ENCODE measurements around the gene MIEF1. TPM values are rescaled to one million over a fixed set of nuclear protein-coding genes. Genes with fewer than 3 reads are reported as not detected.

The MIEF1 gene
- total RNA-seq, 4 donors from 2014 or later = 12.8 to 27.1 (median 20.2) TPM

GRCh38 chr22:39522567-39523300, 20.6 kb downstream of the MIEF1 start:
- intact Hi-C loops (cut with DNase I; ENCODE audit: low total_unique reads) = loop anchor here (10.0 kb wide), 3 partner anchors 118 to 208 kb away; partner anchors contain the start of genes RPL3 and SYNGR1
- no peak for DNase-seq (ENCODE audit: low spot score in 2 of 2)
- peak overlapping the region; percentile 100 for H3K4me3 ChIP-seq (ENCODE audit: low read depth, poor library complexity, severe bottlenecking)
- no peak for TF ChIP-seq POLR2A (IDR thresholded peaks at IDR 0.05)
- TF ChIP-seq, protein P1, sequence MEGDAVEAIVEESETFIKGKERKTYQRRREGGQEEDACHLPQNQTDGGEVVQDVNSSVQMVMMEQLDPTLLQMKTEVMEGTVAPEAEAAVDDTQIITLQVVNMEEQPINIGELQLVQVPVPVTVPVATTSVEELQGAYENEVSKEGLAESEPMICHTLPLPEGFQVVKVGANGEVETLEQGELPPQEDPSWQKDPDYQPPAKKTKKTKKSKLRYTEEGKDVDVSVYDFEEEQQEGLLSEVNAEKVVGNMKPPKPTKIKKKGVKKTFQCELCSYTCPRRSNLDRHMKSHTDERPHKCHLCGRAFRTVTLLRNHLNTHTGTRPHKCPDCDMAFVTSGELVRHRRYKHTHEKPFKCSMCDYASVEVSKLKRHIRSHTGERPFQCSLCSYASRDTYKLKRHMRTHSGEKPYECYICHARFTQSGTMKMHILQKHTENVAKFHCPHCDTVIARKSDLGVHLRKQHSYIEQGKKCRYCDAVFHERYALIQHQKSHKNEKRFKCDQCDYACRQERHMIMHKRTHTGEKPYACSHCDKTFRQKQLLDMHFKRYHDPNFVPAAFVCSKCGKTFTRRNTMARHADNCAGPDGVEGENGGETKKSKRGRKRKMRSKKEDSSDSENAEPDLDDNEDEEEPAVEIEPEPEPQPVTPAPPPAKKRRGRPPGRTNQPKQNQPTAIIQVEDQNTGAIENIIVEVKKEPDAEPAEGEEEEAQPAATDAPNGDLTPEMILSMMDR (IDR thresholded peaks at IDR 0.05) = no peak
- 11 to 12% methylated on average over 14 of the region's 14 CpGs for WGBS, 2 donors

GRCh38 chr22:39524089-39524752, 22.1 kb downstream of the MIEF1 start:
- TF ChIP-seq, protein P1 (IDR thresholded peaks at IDR 0.05) = no peak
- TF ChIP-seq POLR2A (IDR thresholded peaks at IDR 0.05) = no peak
- H3K4me3 ChIP-seq (ENCODE audit: low read depth, poor library complexity, severe bottlenecking) = no peak overlapping the region
- intact Hi-C loops (cut with DNase I; ENCODE audit: low total_unique reads) = loop anchor here (10.0 kb wide), 3 partner anchors 119 to 209 kb away; partner anchors contain the start of genes RPL3 and SYNGR1
- no peak for DNase-seq (ENCODE audit: low spot score in 2 of 2)
- 70 to 73% methylated on average over 13 of the region's 13 CpGs for WGBS, 2 donors

GRCh38 chr22:39524753-39525657, 22.9 kb downstream of the MIEF1 start:
- intact Hi-C loops (cut with DNase I; ENCODE audit: low total_unique reads) = loop anchor here (5.0 to 10.0 kb wide), 4 partner anchors 120 to 353 kb away; partner anchors contain the start of genes RPL3 and SYNGR1
- 76 to 81% methylated on average over 10 of the region's 10 CpGs for WGBS, 2 donors
- DNase-seq (ENCODE audit: low spot score in 2 of 2) = no peak
- no peak overlapping the region for H3K4me3 ChIP-seq (ENCODE audit: low read depth, poor library complexity, severe bottlenecking)
- TF ChIP-seq, protein P1 (IDR thresholded peaks at IDR 0.05) = no peak
- TF ChIP-seq POLR2A (IDR thresholded peaks at IDR 0.05) = no peak

DNA sequence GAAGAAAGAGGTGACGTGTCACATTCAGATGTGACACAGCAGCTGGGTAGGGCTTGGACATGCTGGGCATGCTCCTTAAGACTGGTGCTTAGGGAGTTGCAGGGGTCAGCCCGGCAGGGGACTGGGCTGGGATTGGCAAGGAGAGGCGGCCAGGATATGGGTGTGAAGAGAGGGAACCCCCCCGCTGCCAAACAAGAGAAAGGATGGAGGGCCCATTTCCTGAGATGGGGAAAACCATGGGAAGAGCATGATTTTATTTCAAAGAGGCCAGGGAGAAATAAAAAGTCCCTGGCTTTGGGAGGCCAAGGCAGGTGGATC, 23.5 kb downstream of the MIEF1 start:
- DNase-seq (ENCODE audit: low spot score in 2 of 2) = no peak
- intact Hi-C loops (cut with DNase I; ENCODE audit: low total_unique reads) = loop anchor here (5.0 to 10.0 kb wide), 4 partner anchors 121 to 353 kb away; partner anchors contain the start of genes RPL3 and SYNGR1
- no peak for TF ChIP-seq POLR2A (IDR thresholded peaks at IDR 0.05)
- TF ChIP-seq, protein P1 (IDR thresholded peaks at IDR 0.05) = no peak
- 68 to 74% methylated on average over 4 of the region's 4 CpGs for WGBS, 2 donors
- no peak overlapping the region for H3K4me3 ChIP-seq (ENCODE audit: low read depth, poor library complexity, severe bottlenecking)

GRCh38 chr22:39526736-39527171, 24.7 kb downstream of the MIEF1 start:
- 65 to 83% methylated on average over 4 of the region's 4 CpGs for WGBS, 2 donors
- no peak for DNase-seq (ENCODE audit: low spot score in 2 of 2)
- intact Hi-C loops (cut with DNase I; ENCODE audit: low total_unique reads) = loop anchor here (5.0 to 10.0 kb wide), 4 partner anchors 122 to 354 kb away; partner anchors contain the start of genes RPL3 and SYNGR1
- TF ChIP-seq, protein P1 (IDR thresholded peaks at IDR 0.05) = no peak
- TF ChIP-seq POLR2A (IDR thresholded peaks at IDR 0.05) = no peak
- H3K4me3 ChIP-seq (ENCODE audit: low read depth, poor library complexity, severe bottlenecking) = no peak overlapping the region

Data from lower leg skin (tissue), 4 donors.